HG03175 (cell line): ENCODE measurements around the gene PHLPP1.
"Not testable (repeated sequence)": the region's sequence is repeated elsewhere in the genome, so short reads cannot be mapped to it uniquely, and the experiment has no call there.

Experiments
- ATAC-seq: cut with Tn5 transposase; IDR thresholded peaks from one replicate; pipeline ENCODE4 v1.9.1; 2021; ENCODE audit warnings: mild to moderate bottlenecking, moderate library complexity; ENCODE audit not compliant: unreplicated experiment

Gene PHLPP1

DNA sequence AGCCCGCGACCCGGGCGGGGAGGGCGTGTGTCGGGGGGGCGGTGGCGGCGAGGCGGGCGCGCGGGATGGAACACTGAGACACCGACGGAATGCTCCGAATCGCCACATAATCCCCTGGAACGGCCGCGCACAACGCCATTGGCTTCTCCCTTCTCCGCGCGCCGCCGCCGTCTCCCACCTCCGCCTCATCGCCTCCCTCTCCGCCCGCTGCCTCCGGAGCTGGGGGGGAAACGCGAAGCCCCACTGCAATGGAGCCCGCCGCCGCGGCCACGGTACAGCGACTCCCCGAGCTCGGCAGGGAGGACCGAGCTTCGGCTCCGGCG is at the start of gene PHLPP1:
PHLPP1 (plus strand) TSS at position 106 of the 323 bp plus-strand sequence; CDS start at position 249, 143 bp downstream.
- peak; percentile 26 for ATAC-seq

- ATAC-seq, result no peak
These were observed 46.1 kb upstream of the PHLPP1 start for GRCh38 chr18:62669225-62669624.

- ATAC-seq, result no peak
These were observed 44.8 kb upstream of the PHLPP1 start for GRCh38 chr18:62670573-62670972.

DNA sequence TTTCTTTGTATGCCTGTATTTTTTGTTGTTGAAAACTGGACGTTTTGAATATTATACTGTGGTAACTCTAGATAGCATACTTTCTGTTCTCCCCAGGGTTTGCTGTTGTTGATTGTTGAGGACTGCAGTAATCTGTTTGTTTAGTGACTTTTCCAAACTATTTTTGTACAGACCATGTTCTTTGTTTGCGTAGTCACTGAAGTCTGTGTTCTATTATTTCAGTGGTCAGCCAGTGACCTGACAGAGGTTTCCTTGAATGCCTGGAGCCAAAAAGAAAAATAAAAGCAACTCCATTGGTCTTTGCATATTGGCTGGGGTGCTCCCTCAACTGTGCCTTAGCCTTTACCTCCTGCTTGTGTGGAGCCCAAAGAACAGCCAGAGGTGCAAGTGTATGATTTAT is 42.7 kb upstream of the PHLPP1 start:
- ATAC-seq, result no peak

DNA sequence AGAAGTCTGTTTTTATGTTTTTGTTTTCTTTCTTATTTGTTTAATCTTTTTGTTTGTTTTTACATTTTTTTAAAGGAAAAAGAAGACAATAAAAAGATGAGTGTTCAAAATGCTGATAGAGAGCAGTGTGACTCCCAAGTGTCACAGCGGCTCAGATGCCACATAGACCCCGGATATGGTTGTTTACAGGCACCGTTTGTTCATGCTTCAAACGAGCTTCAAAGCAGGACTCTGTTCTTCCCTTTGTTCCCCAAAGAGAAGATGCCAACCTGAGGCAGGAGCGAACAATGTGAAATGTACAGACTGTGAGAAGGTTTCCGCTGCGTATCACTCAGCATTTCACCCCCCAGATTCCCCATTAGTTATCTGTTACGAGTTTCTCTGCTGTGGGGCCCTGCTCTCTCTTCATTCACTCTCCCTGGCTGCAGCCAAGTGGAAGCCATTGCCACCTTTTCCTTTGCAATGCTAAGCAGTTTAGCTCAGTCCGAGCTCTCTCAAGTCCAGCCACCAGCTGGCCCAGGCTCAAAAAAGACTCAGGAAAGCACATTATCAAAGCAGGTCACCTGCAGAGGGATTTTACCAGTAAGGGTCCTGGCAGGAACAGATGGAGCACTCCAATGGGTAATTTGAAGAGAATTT is 36.4 kb upstream of the PHLPP1 start:
- no peak for ATAC-seq

DNA sequence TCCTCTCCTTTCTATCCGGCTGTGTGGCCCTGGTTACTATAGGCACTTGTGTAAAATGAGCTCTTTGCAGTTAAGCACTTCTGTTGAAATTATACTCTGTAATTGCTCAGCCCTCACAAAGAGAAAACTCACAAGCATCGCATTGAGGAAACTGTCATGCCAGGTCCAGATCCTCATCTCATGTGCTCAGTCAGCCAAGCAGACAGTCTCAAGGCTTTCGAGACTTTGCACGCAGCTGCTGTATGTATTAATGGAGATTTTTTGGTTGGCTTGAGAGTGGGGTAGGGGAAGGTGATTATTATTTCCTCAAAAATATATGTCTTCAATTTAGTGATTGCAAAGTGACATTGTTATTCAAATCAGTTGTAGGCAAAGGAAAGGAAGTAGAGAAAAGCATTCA is 33.0 kb upstream of the PHLPP1 start:
- ATAC-seq, result no peak

GRCh38 chr18:62683935-62684334 is 31.4 kb upstream of the PHLPP1 start:
- ATAC-seq, result no peak

- no peak for ATAC-seq
These were observed 26.5 kb upstream of the PHLPP1 start for GRCh38 chr18:62688743-62689317.

GRCh38 chr18:62690236-62690815 is 25.0 kb upstream of the PHLPP1 start:
- ATAC-seq, result no peak

DNA sequence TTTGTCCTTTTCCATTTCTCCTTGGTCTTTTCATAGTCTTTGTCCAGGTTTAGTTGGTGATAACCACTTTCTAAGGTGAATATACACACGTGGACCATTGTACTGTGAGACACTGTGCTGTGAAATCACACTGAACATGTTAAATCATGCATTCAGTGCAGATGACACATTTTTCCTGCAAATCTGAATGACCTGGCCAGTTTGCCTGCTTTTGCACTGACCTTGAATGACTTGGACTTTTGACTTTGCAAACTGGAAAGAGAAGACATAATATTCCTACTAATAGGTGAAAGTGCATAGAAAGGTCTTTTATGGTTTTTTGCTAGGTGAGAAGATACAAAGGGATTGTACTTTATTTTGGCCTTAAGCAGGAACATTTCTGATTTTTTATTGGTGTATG is 21.7 kb upstream of the PHLPP1 start:
- ATAC-seq, result no peak

GRCh38 chr18:62697636-62698035 is 17.7 kb upstream of the PHLPP1 start:
- ATAC-seq, result no peak

DNA sequence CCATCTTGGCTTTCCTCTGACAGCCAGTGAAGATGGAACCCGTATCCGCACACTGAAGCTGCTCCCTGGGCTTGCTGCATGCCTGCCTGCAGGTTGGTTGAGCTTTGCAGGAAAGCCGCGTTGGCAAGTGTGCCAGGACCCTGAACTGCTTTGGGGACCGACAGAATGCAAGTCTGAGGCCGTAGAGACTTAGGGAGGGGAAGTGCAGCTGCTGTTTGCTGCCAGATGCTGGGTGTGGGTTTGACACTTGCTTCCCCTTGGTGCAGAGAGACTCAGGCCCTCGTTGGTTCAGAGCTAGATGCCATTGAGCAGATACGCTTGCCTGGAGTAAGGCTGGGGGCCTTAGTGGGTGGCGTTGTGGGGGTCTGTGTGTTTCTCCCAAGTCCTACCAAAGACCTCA is 13.1 kb upstream of the PHLPP1 start:
- no peak for ATAC-seq

DNA sequence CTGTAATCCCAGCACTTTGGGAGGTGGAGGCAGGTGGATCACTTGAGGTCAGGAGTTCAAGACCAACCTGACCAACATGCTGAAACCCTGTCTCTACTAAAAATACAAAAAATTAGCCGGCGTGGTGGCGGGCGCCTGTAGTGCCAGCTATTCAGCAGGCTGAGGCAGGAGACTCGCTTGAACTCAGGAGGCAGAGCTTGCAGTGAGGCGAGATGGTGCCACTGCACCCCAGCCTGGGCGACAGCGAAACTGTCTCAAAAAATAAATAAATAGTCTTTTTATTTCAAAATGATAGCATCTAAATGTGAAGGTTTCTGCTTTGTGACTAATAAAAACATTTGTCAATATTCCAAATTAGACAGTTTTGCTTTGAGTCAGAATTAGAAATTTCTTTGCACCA is 8.5 kb upstream of the PHLPP1 start:
- ATAC-seq, result not testable (repeated sequence)

GRCh38 chr18:62709908-62710307 is 5.4 kb upstream of the PHLPP1 start:
- not testable (repeated sequence) for ATAC-seq

DNA sequence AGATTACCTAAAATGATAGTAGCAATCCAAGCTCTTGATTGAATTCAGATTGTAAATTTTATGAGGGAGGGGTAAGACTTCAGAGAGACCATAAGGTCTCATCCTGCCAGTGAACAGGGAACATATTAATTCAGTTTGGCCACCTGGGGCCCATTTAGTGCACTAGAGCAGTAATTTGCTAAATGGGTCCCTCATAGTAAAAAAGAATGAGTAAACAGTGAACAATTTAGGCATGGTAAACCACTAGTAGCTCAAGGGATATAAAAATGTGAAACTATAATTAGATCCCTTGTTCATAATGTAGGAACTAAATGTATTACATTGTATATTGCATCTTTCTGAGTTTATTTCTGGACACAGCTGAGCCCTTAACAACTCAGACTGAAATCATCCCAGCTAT is 4.9 kb upstream of the PHLPP1 start:
- no peak for ATAC-seq

DNA sequence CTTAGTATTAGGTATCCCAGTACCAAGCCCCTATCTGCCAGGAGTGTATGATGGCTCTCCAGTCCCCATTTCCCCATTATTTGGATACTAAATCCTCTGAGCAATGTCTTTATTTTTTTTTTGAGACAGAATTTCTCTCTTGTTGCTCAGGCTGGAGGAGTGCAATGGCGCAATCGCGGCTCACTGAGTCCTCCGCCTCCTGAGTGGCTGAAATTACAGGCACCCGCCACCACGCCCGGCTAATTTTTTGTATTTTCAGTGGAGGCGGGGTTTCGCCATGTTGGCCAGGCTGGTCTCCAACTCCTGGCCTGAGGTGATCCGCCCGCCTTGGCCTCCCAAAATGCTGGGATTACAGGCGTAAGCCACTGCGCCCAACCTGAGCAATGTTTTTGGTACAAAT is 3.6 kb upstream of the PHLPP1 start:
- ATAC-seq, result no peak

GRCh38 chr18:62713651-62714247 is 1.6 kb upstream of the PHLPP1 start:
- no peak for ATAC-seq

DNA sequence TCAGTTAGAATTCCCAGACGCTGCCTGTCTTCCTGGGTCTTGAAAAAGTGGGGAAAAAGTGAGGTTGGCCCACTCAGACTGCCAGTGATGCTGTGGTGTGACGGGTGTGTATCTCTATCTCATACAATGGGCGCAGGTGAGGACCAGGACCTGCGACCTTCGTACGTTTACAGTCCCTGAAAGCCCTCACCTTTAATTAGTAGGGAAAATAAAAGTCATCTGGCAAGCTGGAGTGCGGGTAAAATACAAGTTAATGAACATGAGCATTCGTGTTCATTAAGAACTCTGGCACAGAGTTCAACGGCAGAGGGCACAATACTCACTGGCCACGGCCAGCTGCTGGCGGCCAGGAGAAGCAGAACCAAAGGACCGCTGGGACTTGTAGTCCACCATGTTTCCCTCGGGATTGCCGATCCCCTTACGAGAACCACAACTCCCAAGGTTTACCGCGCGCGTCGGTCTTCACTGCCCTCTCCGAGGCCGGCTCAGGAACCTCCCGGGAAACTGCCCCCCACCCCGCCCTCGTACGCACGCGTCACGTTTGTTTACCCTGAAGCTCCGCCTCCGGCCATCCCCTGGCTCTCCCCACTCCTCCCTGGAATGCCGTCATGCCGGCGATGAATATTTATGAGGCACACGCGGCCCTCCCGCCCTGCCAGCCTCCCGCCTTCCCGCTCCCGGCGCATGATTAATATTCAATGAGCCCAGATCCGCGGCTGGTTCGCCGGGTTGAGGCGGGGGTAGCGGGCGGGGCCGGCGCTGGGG is 488 bp upstream of the PHLPP1 start:
- peak; percentile 67 for ATAC-seq

- ATAC-seq, result peak; percentile 40
These were observed 646 bp downstream of the PHLPP1 start for GRCh38 chr18:62715759-62716615.

- peak; percentile 20 for ATAC-seq
These were observed 1.4 kb downstream of the PHLPP1 start for GRCh38 chr18:62716619-62717168.
